ENCODE data around the gene SPTA1.
"Not testable (repeated sequence)": the region's sequence is repeated elsewhere in the genome, so short reads cannot be mapped to it uniquely, and the experiment has no call there.

Gene SPTA1

DNA sequence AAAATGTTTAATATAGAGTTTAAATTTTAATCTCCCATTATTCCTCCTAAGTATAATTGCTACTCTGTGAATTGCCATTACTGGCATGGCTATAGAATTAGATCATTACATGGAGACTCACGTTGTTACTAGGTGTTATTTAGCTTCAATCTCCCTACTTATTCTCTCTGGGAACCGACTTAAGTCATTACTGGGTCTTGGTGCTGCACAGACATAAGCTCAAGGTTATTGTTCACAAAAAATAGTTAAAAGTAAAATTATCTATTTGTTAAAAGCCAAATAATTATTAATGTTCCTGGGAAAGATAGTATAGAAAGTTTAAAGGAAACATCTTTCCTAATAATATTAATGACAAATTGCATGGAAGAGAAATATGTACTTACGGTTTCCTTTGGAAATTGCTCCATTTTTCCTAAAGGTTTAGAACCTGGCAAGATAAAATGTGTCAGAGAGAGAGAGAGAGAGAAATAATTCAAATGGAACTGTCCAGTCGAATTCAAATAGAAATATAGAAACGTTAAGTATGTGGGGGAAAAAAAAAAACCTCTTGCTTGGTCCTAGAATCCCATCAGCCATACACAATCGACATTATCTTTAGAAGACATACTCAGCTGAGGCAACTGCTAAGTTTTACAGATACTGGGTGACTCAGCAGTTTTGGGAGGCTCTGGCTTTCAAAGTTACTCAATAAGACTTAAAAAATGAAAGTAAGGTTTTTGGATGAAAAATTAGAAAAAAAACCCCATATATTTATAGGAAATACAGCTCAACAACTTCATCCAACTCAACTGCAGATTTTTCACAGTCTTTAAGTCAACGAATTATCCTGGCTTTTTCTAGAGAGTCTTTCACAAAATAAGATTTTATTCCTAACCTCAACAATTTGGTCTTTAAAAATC lies at the start of gene SPTA1:
TSS of gene SPTA1 (minus strand) at position 605 of the 899 bp plus-strand sequence. CDS start at position 407, 198 bp downstream.
- DNase-seq (ENCODE audit: low read depth): no peak

DNA sequence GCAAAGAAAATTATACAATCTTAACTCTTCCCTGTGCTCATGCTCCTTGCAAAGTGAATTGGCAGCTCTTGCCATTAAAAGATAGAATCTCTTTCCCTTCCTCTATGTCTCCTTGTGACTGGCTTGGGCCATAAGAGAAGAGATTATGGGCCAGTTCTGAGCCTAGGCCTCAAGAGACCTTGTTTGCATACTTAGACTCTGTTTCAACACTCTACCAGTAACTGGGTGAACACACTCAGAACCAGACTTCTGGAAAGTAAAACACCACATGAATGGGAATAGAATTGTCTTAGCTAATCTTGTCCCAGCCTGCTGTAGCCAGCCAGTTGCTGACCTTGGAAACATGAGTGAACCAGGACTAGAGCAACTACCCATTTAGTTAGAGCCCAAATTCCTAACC lies 49.3 kb upstream of the SPTA1 start:
- DNase-seq (ENCODE audit: low read depth): no peak

DNA sequence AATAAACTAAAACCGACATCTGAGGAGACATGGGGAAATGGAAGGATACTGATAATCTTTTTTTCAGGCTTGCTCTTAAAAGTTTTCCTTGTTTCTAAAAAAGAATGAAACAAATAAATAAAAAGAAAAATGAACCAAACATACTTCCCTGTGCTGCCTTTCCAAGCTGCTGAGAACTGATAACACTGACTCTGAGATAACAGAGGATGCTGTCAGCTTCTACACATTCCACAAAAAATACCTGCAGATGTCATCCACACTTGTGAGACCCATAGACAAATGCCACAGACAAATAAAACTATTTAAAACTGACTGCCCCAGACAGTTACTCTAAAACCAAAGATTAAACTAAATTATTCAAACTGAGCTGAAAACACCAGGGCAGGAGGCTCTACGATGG lies 46.0 kb upstream of the SPTA1 start:
- DNase-seq (ENCODE audit: low read depth): no peak

DNA sequence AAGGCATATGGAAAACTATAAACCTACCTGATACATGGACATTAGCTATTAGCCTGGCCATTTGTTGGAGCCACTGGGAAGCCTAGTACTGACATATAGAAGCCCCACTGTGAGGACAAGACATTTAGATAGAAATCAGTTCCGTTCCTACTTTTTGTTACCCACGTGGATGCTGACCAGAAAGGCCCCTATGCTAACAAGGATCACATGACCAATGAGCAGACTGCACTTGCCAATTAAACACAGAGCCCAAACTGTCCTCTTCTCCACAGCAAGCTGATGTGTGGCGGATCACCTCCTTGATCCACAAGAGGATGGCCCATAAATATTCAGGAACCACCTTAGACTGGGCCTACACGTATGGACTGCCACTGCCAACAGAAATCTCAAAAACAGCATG lies 45.2 kb upstream of the SPTA1 start:
- DNase-seq (ENCODE audit: low read depth): no peak

DNA sequence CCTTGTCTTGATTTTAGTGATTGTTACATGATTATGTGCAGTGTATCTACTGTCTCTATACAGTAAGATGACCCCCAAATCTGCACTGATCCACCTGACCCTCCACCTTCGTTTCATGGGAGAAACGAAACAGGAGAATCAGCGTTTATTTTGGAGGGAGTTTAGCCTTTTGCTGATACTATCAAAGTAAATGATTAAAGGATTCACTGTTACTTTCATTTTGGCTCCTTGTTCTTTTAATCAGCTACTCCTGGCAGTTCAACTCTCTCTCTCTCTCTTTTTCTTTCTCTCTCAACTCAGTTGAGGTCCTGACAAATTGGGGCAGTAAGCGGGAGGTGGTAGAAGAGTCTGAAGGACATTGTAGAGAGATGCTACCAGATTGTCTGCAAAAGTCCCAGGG lies 43.9 kb upstream of the SPTA1 start:
- DNase-seq (ENCODE audit: low read depth): no peak

DNA sequence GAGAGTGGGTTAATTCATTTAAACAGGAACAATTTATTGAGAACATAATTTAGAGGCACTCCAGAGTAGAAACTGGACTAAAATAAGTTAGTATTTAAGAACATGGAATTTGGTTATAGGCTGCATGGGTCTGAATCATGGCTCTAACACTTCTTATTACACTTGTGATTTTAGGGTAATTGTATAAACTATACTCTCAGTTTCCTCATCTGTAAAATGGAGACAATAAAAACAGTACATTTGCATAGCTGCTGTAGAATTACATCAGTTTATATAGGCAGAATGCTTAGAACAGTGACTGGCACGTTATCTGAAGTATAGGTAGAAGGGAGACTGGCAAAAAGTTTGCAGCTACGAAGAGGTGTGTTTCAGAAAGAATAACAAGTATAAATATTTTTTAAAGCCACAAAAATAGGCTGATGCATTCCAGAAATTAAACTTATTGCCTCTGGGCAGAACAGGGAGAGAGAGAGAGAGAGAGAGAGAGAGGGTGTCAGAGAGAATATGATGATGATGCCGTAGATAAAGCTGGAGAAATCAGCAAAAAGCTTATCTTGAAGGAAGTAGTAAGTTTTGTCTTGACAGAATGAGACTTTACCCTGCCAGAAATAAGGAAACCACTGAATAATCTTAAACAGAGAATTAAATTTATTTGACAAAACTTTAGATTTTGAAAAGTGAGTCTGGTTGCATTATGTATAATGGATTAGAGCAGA lies 42.2 kb upstream of the SPTA1 start:
- no peak for DNase-seq (ENCODE audit: low read depth)

DNA sequence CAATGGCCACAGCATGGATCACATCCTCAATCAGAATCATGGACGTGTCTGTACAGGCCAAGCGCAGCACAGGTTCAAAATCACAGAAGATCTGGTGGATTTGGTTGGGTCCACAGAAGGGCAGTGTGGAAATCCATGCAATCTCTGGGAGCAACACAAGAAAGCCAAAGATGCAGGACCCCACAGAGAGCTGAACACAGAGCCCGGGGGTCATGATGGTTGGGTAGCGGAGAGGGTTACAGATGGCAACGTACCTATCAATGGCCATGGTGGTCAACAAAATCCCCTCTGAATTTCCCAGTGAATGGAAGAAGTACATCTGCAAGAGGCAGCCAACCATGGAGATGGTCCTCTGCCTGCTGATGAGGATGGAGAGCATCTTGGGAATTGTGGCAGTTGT lies 37.9 kb upstream of the SPTA1 start:
- no peak for DNase-seq (ENCODE audit: low read depth)

DNA sequence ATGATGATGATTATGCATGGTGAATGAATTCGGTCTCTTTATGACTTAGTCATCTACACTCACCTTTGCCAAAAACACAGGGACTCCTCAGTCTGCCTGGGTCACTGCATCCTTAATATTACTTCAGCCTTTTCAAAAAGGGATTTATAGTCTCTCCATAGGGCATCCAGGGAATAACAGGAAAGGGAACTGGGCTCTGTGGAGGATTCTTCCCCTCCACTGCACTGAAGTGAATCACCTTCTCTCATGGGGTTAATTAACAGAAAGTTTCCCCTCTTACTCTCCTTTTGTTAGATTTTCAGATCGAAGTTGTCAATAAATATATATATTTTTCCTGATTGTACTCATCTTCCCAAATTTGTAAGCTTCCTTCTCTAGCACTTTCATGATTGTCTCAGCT lies 34.1 kb upstream of the SPTA1 start, which contains the start of gene OR6K3:
TSS of gene OR6K3 (minus strand) at position 101 of the 400 bp plus-strand sequence. CDS start 2,605 bp downstream, outside the sequence.
- DNase-seq (ENCODE audit: low read depth): no peak

DNA sequence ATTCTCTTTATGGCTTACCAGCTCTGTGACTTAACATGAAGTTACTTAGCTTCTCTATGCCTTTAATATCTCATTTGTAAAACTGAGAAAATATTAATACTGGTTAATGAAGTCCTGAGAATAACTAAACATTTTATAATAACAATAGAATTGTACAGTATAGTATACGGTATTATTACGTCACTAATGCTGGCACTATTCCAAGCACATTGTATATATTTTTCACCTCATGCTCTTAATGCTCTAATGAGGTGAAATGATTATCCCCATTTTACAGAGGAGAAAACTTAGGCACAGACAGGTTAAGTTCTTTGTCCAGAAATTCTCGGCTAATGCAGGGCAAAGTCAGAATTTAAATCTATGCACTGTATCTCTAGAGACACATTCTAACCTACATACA lies 33.1 kb upstream of the SPTA1 start:
- no peak for DNase-seq (ENCODE audit: low read depth)

DNA sequence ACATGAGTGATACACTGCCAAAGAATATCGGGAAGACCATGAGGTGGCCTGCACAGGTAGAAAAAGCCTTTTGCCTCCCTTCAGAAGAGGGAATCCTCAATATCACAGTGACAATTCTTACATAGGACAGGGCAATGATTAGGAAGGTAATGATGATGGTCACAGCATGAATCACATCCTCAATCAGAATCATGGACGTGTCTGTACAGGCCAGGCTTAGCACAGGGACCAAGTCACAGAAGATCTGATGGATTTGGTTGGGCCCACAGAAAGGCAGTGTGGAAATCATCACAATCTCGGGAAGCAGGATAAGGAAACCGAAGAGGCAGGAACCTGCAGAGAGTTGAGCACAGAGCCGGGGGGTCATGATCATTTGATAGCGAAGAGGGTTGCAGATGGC lies 30.8 kb upstream of the SPTA1 start:
- no peak for DNase-seq (ENCODE audit: low read depth)

DNA sequence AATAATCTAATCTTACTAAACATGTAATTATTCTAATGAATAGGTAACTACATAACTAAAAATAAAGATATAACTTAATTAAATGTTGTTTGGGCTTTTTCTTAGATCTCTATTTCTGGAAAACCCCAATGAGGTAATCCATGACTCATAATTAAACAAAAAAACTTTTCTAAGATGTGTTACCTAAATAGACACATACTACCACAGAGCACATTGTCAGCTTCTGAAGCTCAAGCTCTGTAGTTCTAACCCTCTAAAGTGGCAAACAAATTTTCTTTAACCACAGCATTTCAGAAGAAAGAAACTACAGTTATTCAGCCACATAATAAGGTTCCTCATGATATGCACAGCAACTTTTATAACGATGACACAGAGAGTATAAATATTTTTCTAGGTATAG lies 29.8 kb upstream of the SPTA1 start:
- no peak for DNase-seq (ENCODE audit: low read depth)

DNA sequence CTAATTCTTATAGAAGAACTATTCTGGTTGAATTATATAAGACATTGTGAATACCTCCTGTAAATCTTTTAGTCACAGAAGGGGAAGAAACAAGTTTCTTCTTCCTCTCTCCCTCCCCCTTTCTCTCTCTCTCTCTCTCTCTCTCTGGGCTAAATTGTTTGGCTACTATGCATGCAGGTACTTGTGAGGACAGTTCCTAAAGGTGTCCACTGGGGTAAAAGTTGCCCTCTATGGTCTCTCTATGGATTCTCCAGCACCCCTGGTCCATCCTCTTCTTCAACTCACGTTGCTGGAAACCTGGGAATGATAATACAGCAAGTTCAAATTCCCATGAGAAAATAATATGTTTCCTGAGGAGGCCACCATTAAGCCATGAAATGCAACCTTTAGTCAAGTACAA lies 28.2 kb upstream of the SPTA1 start:
- DNase-seq (ENCODE audit: low read depth): no peak

DNA sequence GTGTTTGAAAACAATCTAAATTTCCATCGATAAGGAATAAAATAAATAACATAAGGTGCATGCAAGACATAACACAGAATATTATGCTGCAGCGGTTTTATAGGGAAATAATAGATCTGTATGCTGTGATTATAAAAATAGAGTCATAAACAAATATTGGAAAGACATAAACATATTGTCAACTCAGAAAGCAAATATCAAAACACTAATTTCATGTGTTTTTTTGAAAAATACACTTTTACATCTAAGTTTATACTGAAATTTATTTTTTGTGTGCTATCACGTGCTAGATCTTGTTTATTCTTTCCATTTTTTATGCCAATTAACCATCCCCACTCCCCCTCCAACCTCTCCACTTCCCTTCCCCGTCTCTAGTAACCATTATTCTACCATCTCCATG lies 24.6 kb upstream of the SPTA1 start:
- DNase-seq (ENCODE audit: low read depth): no peak

DNA sequence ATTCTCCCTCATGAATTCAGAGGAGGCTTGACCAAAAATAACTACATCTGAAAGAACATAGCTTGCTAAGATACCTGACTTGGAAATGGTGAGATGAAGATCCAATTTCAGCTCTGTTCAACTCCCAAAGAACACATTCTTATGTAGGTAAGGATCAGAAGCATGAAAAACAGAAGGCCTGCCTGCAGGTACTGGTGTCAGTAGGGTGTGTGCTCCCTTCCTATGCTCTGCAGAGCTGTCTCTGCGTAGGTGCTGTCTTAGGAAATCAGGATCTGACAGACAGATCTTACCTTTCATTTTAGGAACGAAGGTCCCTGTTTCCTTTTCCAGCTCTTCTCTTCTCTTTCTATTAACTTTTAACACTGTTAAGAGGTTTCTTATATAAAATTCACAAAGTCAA lies 19.6 kb upstream of the SPTA1 start:
- no peak for DNase-seq (ENCODE audit: low read depth)

DNA sequence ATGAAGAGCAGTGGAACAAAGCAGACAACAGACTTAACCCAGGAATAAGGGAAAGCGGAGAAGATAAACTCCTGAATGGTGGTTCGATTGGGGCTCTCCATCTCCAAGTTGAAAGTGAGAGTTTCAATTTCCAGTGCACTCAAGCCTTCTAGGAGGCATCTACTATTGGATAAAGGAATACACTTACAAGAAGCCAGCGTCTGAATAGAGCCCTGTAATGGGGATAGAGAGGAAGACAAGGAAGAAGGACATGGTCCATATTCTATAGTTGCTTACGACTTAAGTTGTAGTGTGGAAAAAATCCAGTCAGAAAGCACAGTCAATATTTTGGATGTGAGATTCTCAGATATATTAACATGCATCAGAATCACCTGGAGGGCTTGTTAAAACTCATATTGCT lies 14.0 kb upstream of the SPTA1 start, which contains the start of gene OR6K2:
TSS of gene OR6K2 (minus strand) at position 101 of the 400 bp plus-strand sequence. CDS start at position 101, 0 bp downstream.
- DNase-seq (ENCODE audit: low read depth): no peak

DNA sequence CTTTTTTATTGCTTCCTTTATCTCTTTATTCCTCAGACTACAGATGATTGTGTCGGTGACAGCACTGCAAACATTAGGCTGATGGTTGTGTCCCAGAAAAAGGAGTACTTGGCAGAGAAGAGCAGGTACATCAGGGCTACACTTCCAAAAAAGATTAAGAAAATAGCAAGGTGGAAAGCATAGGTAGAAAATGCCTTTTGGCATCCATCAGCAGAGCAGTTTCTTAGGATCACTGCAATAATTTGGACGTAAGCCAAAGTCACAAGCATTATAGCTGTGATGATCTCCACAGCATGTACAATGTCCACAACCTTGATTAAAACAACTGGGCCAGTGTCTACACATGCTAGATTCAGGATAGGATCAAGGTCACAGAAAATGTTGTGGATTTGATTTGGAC lies 8.1 kb upstream of the SPTA1 start:
- DNase-seq (ENCODE audit: low read depth): no peak

DNA sequence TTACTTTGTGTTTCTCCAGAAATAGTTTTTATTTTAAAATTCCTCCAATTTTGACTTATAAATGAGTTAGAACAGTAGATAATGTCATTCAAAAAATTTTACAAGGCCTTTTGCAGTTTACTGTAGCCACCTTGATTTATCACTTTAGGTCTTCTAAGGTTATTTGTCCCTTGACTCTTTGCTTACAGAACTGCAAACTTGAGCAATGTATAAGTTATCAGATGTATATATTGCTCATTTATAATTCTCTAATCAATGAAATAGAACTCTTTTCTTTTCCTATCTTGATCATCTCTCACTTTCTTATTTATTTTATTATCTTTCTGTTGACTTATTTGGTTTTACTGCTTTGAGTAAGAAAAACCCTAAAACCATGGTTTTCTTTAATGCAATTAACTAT lies 5.8 kb upstream of the SPTA1 start:
- DNase-seq (ENCODE audit: low read depth): no peak

DNA sequence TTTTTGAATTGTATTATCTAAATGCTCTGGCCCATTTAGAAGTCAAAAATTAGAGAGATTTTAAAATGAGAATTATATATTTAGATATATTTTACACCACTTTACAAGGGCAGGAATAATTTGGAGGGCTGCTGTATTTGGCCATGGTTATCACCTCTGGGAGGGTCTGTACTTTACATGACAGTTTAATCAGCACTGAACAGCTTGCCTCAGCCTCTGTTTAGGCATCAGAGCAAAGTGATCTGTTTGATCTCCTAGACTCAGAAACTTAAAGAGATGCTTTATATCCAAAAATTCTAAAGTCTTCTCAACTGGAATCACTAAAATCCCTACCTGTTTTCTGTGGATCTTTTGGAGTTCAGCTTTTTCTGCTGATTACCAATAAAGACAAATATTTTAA lies 5.4 kb upstream of the SPTA1 start:
- no peak for DNase-seq (ENCODE audit: low read depth)

DNA sequence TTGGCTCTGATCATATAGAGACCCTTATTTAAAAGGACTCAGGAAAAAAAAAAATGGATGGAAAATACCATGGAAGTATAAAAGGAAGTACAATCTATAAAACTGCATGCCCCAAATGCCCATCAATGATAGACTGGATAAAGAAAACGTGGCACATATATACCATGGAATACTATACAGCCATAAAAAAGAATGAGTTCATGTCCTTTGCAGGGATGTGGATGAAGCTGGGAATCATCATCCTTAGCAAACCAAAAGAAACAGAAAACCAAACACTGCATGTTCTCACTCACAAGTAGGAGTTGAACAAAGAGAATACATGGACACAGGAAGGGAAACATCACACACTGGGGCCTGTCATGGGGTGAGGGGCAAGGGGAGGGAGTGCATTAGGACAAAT lies 4.6 kb upstream of the SPTA1 start:
- not testable (repeated sequence) for DNase-seq (ENCODE audit: low read depth)

DNA sequence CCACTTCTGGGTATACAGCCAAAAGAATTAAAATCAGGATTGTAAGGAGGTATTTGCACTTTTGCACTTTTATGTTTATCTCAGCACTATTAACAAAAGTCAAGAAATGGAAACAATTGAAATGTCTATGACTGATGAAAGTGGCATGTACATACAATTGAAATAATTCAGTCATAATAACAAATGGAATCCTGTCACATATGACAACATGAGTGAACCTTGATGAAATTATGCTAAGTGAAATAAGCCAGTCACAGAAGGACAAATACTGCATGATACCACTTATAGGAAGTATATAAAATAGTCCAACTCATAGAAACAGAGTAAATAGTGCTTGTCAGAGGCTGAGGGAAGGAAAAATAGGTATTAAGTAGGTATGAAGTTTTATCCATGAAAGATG lies 3.4 kb upstream of the SPTA1 start:
- no peak for DNase-seq (ENCODE audit: low read depth)

DNA sequence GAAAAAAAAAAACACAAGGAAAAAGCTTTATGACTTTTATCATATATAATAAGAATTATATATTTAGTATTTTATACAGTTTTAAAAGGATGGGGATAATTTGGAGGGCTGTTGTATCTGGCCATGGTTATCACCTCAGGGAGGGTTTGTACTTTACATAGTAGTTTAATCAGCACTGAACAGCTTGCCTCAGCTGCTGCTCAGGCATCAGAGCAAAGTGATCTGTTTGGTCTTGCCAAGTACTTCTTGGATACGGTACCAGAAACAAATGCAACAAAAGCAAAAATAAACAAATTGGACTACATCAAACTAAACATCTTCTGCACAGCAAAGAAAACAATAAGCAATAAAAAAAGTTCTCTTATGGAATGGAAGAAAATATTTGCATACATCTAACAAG lies 2.6 kb upstream of the SPTA1 start:
- no peak for DNase-seq (ENCODE audit: low read depth)

DNA sequence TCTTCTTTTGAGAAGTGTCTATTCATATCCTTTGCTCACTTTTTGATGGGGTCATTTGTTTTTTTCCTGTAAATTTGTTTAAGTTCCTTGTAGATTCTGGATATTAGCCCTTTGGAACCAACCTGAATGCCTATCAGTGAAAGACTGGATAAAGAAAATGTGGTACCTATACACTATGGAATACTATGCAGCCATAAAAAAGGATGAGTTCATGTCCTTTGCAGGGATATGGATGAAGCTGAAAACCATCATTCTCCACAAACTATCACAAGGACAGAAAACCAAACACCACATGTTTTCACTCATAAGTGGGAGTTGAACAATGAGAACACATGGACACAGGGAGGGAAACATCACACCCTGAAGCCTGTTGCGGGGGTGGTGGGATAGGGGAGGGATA lies 1.8 kb upstream of the SPTA1 start:
- not testable (repeated sequence) for DNase-seq (ENCODE audit: low read depth)

DNA sequence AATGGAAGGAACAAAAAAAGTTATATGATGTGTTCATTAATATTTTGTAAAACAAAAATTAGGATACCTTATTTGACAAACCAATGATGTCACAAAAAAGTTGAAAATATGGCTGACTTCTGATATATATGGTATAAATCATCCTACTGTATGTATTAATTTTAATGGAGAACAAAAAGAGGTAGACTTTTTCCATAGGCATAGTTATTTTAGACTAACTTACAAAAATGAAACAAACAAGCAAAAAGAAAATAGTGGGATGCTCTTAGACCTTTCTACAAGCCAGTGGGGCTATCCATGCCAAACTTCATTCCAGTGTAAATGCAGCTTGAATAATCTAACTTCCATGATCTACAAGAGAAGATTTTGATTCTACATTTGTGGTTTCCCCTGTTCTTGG lies 522 bp upstream of the SPTA1 start:
- no peak for DNase-seq (ENCODE audit: low read depth)

All from non-pigmented ciliary epithelial cell (primary cell).